Left lung (tissue), 10 donors: ENCODE results near the gene ETNPPL. TPM values are rescaled to one million over a fixed set of nuclear protein-coding genes. Genes with fewer than 3 reads are reported as not detected.

Experiments used
- ATAC-seq: fragments of 200-7000 bp; cut with Tn5 transposase; one replicate; pipeline ENCODE4 v1.9.1; 2020; ENCODE audit warnings: moderate library complexity
- DNase-seq, 4 donors: peaks; one replicate each; pipeline ENCODE4 v3.0.0-alpha.2; 2013 to 2020
- H3K27ac ChIP-seq, 2 donors: fragments of 200-600 bp; sonication (generic) in 1 of 2; one replicate each; pipeline versions ENCODE4 v1.5.0 to v1.8.0; 2020 to 2021
- H3K27me3 ChIP-seq, 2 donors: fragments of 200-600 bp; sonication (generic) in 1 of 2; one replicate each; pipeline versions ENCODE4 v1.5.0 to v1.8.0; 2020 to 2021
- H3K36me3 ChIP-seq, 2 donors: fragments of 200-600 bp; sonication (generic) in 1 of 2; one replicate each; pipeline versions ENCODE4 v1.5.0 to v1.8.0; 2020 to 2021
- H3K4me1 ChIP-seq, 2 donors: fragments of 200-600 bp; one replicate each; pipeline ENCODE4 v1.8.0; 2021
- H3K4me3 ChIP-seq, 2 donors: fragments of 200-600 bp; sonication (generic) in 1 of 2; one replicate each; pipeline versions ENCODE4 v1.5.0 to v1.8.0; 2020 to 2021; ENCODE audit warnings: mild to moderate bottlenecking in 1 of 2
- H3K9me3 ChIP-seq, 2 donors: fragments of 200-600 bp; sonication (generic) in 1 of 2; one replicate each; pipeline versions ENCODE4 v1.5.0 to v1.8.0; 2020 to 2021
- intact Hi-C, 2 donors: fragments of 100-400 bp; cut with DNase I; formaldehyde crosslinking; loops; one replicate each; pipeline versions ENCODE4 v1.11.2 to v1.14.2; 2022
- polyA plus RNA-seq, 6 donors: library from polyadenylated mRNA; unstranded; fragments of 120-200 nt; gene quantifications; one replicate each; pipeline ENCODE4 v1.2.1, GENCODE V29; 2013; ENCODE audit not compliant: insufficient read length in 6 of 6
- total RNA-seq, 2 donors: library from RNA; stranded (reverse); fragmentation: NEBNext Ultra II Directional; extraction: Animal tissue kit (Norgen Biotek cat#: 25700); gene quantifications; one replicate each; pipeline ENCODE4 v1.2.1, GENCODE V29; 2021
- TF ChIP-seq, protein P1 (sequence below), 2 donors: fragments of 200-600 bp; sonication (generic) in 1 of 2; IDR thresholded peaks; one replicate each; pipeline versions ENCODE4 v1.5.0 to v1.8.0; 2021; ENCODE audit warnings: antibody characterized with exemption in 2 of 2
- donor health status: DM: no; HTN: yes; CAD: no.
- donor health status: DM: no; HTN: no; CAD: no.

The ETNPPL gene
- total and polyA plus RNA-seq, 8 donors = not detected

- DNase-seq (no peak), ATAC-seq (no peak)
- H3K27ac ChIP-seq = no peak overlapping the region
- H3K36me3 ChIP-seq = no peaks in the 10 kb centered on the region
- H3K4me1 ChIP-seq = no peaks in the 10 kb centered on the region
- TF ChIP-seq, protein P1, sequence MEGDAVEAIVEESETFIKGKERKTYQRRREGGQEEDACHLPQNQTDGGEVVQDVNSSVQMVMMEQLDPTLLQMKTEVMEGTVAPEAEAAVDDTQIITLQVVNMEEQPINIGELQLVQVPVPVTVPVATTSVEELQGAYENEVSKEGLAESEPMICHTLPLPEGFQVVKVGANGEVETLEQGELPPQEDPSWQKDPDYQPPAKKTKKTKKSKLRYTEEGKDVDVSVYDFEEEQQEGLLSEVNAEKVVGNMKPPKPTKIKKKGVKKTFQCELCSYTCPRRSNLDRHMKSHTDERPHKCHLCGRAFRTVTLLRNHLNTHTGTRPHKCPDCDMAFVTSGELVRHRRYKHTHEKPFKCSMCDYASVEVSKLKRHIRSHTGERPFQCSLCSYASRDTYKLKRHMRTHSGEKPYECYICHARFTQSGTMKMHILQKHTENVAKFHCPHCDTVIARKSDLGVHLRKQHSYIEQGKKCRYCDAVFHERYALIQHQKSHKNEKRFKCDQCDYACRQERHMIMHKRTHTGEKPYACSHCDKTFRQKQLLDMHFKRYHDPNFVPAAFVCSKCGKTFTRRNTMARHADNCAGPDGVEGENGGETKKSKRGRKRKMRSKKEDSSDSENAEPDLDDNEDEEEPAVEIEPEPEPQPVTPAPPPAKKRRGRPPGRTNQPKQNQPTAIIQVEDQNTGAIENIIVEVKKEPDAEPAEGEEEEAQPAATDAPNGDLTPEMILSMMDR (IDR thresholded peaks at IDR 0.05) = no peak
- intact Hi-C loops = no loop called here
- no peaks in the 10 kb centered on the region for H3K9me3 ChIP-seq
- H3K4me3 ChIP-seq = no peak overlapping the region
- peaks cover 0 to 2% of the 10 kb centered on the region in 2 donors for H3K27me3 ChIP-seq
These were observed 13.7 kb downstream of the ETNPPL start for GRCh38 chr4:108749119-108749518.

GRCh38 chr4:108746511-108746910 lies 16.3 kb downstream of the ETNPPL start:
- Histone ChIP-seq H3K4me3 (no peak overlapping the region), H3K4me1 (no peaks in the 10 kb centered on the region), H3K27me3 (peaks cover 0 to 2% of the 10 kb centered on the region in 2 donors), H3K27ac (no peak overlapping the region), H3K36me3 (no peaks in the 10 kb centered on the region), H3K9me3 (no peaks in the 10 kb centered on the region)
- DNase-seq (no peak), ATAC-seq (no peak)
- intact Hi-C loops = no loop called here
- TF ChIP-seq, protein P1 (IDR thresholded peaks at IDR 0.05) = no peak

DNA sequence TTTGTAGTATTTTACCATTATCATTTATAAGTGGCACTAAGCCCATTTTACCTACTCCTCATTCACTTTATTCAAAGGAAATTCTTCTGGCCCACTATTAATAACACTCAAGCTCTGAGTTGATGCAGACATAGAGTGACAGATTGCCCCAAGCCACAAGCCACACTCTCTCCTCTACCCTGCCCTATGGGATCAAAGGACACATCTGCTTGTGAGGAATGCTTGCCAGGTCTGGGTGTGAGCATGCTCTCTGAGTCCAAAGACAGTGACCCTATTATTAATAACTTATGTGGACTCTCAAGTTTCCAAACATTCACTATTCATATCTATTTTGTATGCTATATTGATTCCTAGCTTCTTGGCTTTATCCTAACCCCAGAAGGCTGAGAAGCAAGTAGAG lies 18.5 kb downstream of the ETNPPL start:
- H3K36me3 ChIP-seq = no peaks in the 10 kb centered on the region
- TF ChIP-seq, protein P1 (IDR thresholded peaks at IDR 0.05) = no peak
- H3K4me1 ChIP-seq = no peaks in the 10 kb centered on the region
- ATAC-seq (no peak), DNase-seq (no peak)
- H3K9me3 ChIP-seq = no peaks in the 10 kb centered on the region
- H3K4me3 ChIP-seq = no peak overlapping the region
- no peak overlapping the region for H3K27ac ChIP-seq
- intact Hi-C loops = no loop called here
- H3K27me3 ChIP-seq = no peaks in the 10 kb centered on the region

DNA sequence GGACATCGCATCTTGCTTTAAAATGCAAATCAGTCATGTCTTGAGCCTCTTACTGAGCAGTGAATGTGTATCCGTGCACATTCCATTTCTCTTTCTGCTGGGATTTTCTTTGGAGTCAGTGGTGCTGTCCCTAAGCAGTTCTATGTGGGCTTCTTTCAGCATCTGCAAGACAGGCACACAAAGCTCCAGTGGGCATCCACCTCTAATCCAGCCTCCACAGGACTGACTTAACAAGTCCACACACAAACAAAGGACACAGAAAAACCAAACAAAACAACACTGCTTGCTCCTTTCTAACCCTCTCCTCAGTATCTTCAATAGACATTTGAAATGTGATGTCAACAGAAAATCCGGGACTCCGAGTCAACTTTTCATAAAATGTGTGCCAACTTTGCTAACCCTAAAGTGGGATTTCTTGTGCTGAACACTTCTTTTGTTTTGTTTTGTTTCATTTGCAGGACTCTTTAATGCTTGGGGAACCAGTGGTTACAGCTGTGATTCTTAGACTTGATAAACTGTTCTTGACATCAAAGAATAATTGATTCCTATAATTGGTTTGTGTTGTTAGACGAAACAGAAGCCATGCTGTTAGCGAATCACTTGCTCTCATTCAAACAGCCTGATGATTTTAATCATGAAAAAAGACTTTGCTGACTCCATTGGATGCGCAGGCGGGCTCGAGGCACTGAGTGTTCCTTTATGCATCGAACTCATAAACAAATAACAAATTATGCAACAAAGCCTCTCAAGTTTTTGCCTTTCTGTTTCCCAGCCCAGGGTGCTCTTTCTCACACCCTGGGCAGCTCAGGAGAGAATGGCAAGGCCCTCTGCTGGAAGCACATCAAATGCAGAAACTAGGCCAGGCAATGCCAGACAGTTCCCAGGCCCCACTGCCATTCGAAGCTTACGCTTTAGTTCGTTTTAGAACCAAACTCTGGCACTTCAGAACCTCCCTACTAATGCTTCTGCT lies 20.1 kb downstream of the ETNPPL start:
- H3K27ac ChIP-seq = no peak overlapping the region
- H3K4me3 ChIP-seq = no peak overlapping the region
- DNase-seq = no peak
- no peaks in the 10 kb centered on the region for H3K36me3 ChIP-seq
- no peaks in the 10 kb centered on the region for H3K4me1 ChIP-seq
- intact Hi-C loops = no loop called here
- ATAC-seq = no peak
- TF ChIP-seq, protein P1 (IDR thresholded peaks at IDR 0.05) = no peak
- no peaks in the 10 kb centered on the region for H3K27me3 ChIP-seq
- H3K9me3 ChIP-seq = no peaks in the 10 kb centered on the region

GRCh38 chr4:108738003-108738706 lies 24.7 kb downstream of the ETNPPL start:
- ATAC-seq = no peak
- H3K27me3 ChIP-seq = no peaks in the 10 kb centered on the region
- no peak overlapping the region for H3K27ac ChIP-seq
- no peaks in the 10 kb centered on the region for H3K36me3 ChIP-seq
- DNase-seq = no peak
- intact Hi-C loops = no loop called here
- TF ChIP-seq, protein P1 (IDR thresholded peaks at IDR 0.05) = no peak
- H3K9me3 ChIP-seq = no peaks in the 10 kb centered on the region
- no peak overlapping the region for H3K4me3 ChIP-seq
- no peaks in the 10 kb centered on the region for H3K4me1 ChIP-seq
